Activated CD8-positive, alpha-beta T cell treated with anti-CD3 and anti-CD28 coated beads, Interleukin-2, amount 10 ng/mL, durations not matched to agents 7 days and 5 days (primary cell): ENCODE data around the gene NRGN. TPM values are rescaled to one million over a fixed set of nuclear protein-coding genes. Genes with fewer than 3 reads are reported as not detected.
A peak's percentile ranks its signal among the peaks of the same experiment; 100 is the strongest.
"Not testable (repeated sequence)": the region's sequence is repeated elsewhere in the genome, so short reads cannot be mapped to it uniquely, and the experiment has no call there.

Source experiments
- ATAC-seq: fragments of 150-1000 bp; cut with Tn5 transposase; one replicate; pipeline ENCODE4 v1.10.0; 2021; ENCODE audit warnings: moderate library complexity
- CTCF ChIA-PET: fragments of 350-600 bp; sonication (Branson Sonifier 250); formaldehyde crosslinking; loops from one replicate; lab custom pipeline; 2021; ENCODE audit warnings: antibody characterized with exemption; lab: Charles Lee
- POLR2A ChIA-PET: fragments of 350-600 bp; sonication (Branson Sonifier 250); formaldehyde crosslinking; loops from one replicate; lab custom pipeline; 2021; ENCODE audit warnings: antibody characterized with exemption; lab: Charles Lee
- DNase-seq: peaks from one replicate; pipeline ENCODE4 v3.0.0-alpha.2; 2020
- H3K27ac Mint-ChIP-seq: one replicate; pipeline ENCODE4 v1.8.0; 2021; ENCODE audit warnings: mild to moderate bottlenecking, mixed read lengths
- H3K27me3 Mint-ChIP-seq: one replicate; pipeline ENCODE4 v1.8.0; 2021; ENCODE audit warnings: low read depth, mixed read lengths
- H3K36me3 Mint-ChIP-seq: one replicate; pipeline ENCODE4 v1.8.0; 2021; ENCODE audit warnings: low read depth, mixed read lengths
- H3K4me1 Mint-ChIP-seq: one replicate; pipeline ENCODE4 v1.8.0; 2021; ENCODE audit warnings: low read depth, mixed read lengths
- H3K4me3 Mint-ChIP-seq: one replicate; pipeline ENCODE4 v1.8.0; 2021; ENCODE audit warnings: mild to moderate bottlenecking, mixed read lengths
- H3K9me3 Mint-ChIP-seq: one replicate; pipeline ENCODE4 v1.8.0; 2022; ENCODE audit warnings: mixed read lengths; ENCODE audit not compliant: insufficient read depth
- total RNA-seq, 2 experiments: library from RNA; stranded (reverse); gene quantifications; one replicate each; pipeline ENCODE4 v1.2.3, GENCODE V29; 2021

NRGN gene
- total RNA-seq, 2 experiments from 2014 or later, result 5.7 to 6.1 TPM

DNA sequence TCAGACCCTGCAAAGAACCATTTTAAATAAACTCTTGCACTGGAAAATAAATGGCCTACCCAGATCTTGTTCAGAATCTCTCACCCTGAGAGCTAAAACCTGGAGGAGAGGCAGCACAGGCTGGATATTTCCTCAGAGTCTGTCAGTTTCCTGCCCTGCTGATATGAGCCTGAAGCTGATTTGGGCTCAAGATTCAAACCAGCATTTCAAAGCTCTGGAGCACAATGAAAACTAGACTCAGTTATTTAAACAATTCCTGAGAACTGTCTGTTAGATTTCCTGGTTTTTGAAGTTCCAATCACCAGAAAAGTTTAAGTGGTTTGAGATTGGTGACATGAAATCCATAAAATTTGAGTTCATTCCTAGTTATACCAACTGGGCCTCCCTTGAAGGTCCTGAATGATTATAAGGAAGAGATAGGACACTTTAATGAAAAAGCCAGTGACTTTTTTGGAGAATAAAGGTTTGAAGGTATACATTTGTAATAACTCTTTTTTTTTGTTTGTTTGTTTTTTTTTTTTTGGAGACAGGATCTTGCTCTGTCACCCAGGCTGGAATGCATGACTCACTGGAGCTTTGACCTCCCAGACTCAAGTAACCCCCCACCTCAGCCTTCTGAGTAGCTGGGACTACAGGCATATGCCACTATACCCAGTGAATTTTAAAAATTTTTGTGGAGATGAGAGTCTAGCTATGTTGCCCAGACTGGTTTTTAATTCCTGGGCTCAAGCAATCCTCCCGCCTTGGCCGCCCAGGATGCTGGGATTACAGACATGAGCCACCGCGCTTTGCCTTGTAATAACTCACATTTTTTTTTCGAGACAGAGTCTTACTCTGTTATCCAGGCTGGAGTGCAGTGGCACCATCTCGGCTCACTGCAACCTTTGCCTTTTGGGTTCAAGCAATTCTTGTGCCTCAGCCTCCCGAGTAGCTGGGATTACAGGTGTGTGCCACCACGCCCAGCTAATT is 30.3 kb downstream of the NRGN start:
- peaks cover 8% of the 10 kb centered on the region for H3K36me3 Mint-ChIP-seq
- DNase-seq (no peak), ATAC-seq (no peak)
- no peak overlapping the region for H3K27ac Mint-ChIP-seq
- no peaks in the 10 kb centered on the region for H3K9me3 Mint-ChIP-seq
- H3K4me1 Mint-ChIP-seq, result no peaks in the 10 kb centered on the region
- ChIA-PET POLR2A (interaction anchor here (0.9 kb wide), 1 partner anchor 96 kb away, joined by 3 read pairs; the partner anchor contains the start of genes SIAE and SPA17), CTCF (interaction anchor here (1.1 to 4.7 kb wide), 7 partner anchors 10 to 101 kb away, joined by 3 to 18 read pairs (median 3); no protein-coding TSS in a partner anchor)
- H3K27me3 Mint-ChIP-seq, result no peaks in the 10 kb centered on the region
- H3K4me3 Mint-ChIP-seq, result no peak overlapping the region

- H3K4me1 Mint-ChIP-seq, H3K27me3 Mint-ChIP-seq, H3K27ac Mint-ChIP-seq, ATAC-seq, H3K36me3 Mint-ChIP-seq, DNase-seq, H3K9me3 Mint-ChIP-seq, POLR2A ChIA-PET, H3K4me3 Mint-ChIP-seq: not testable (repeated sequence)
- CTCF ChIA-PET, result interaction anchor here (1.5 to 4.7 kb wide), 2 partner anchors 23 to 66 kb away, joined by 3 to 18 read pairs; no protein-coding TSS in a partner anchor
Measured at GRCh38 chr11:124770959-124771358, 31.2 kb downstream of the NRGN start.

- no peaks in the 10 kb centered on the region for H3K9me3 Mint-ChIP-seq
- peaks cover 23% of the 10 kb centered on the region for H3K4me1 Mint-ChIP-seq
- H3K27ac Mint-ChIP-seq, result no peak overlapping the region
- CTCF ChIA-PET, result interaction anchor here (0.9 to 4.1 kb wide), 3 partner anchors 13 to 20 kb away, joined by 3 to 25 read pairs (median 3); no protein-coding TSS in a partner anchor
- H3K4me3 Mint-ChIP-seq, result no peak overlapping the region
- no peak for DNase-seq
- POLR2A ChIA-PET, result interaction anchor here (0.5 kb wide), 1 partner anchor 101 kb away, joined by 3 read pairs; no protein-coding TSS in a partner anchor
- H3K36me3 Mint-ChIP-seq, result peaks cover 14% of the 10 kb centered on the region
- H3K27me3 Mint-ChIP-seq, result no peaks in the 10 kb centered on the region
- ATAC-seq, result peak; percentile 49
Measured at GRCh38 chr11:124776865-124777645, 37.3 kb downstream of the NRGN start.

DNA sequence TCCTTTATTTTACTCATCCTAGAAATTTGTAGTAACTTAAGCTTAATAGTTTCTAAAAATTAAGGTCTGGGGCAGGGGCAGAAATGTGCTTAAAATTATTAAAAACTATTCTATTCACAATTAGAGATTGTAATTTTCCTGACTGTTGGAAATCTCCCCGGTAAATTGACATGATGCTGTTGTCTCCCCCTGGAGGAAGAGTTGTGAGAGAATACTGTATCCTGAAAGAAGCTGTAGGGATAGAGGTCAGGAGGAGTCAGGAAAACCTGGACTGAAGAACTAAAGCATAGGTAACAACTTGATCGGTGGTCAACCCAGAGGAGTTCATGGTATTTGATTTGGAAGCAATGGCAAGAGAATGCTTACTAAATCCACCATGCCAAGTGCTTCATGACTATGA is 38.5 kb downstream of the NRGN start:
- no peaks in the 10 kb centered on the region for H3K9me3 Mint-ChIP-seq
- peaks cover 14% of the 10 kb centered on the region for H3K36me3 Mint-ChIP-seq
- H3K4me1 Mint-ChIP-seq, result peaks cover 23% of the 10 kb centered on the region
- ATAC-seq (no peak), DNase-seq (no peak)
- H3K27me3 Mint-ChIP-seq, result no peaks in the 10 kb centered on the region
- H3K27ac Mint-ChIP-seq, result no peak overlapping the region
- CTCF ChIA-PET, result interaction anchor here (0.9 to 4.1 kb wide), 5 partner anchors 15 to 32 kb away, joined by 3 to 25 read pairs (median 3); no protein-coding TSS in a partner anchor
- no peak overlapping the region for H3K4me3 Mint-ChIP-seq
- POLR2A ChIA-PET, result no interaction called here

DNA sequence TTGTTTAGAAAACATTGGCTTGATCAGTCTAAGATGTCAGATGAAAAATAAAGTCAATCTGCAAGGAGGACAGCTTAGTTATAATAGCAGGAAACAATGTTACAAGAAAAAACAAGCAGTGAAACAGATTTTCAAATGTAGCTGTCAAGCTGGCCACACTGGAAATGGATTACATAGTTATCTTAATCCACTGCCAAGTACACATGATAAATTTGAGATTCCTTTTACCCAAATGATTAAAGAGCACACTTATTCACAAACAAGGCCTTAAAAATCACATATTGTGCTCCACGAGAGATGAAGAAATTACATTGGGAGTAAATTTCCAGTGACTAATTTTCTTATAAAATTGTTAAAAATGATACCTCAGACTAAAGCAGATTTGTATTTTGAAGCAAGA is 39.8 kb downstream of the NRGN start:
- peaks cover 14% of the 10 kb centered on the region for H3K36me3 Mint-ChIP-seq
- no peak for DNase-seq
- CTCF ChIA-PET, result interaction anchor here (1.1 to 4.1 kb wide), 7 partner anchors 14 to 125 kb away, joined by 3 to 25 read pairs (median 4); partner anchors contain the start of gene MSANTD2
- peaks cover 23% of the 10 kb centered on the region for H3K4me1 Mint-ChIP-seq
- H3K27ac Mint-ChIP-seq, result no peak overlapping the region
- no peaks in the 10 kb centered on the region for H3K27me3 Mint-ChIP-seq
- H3K4me3 Mint-ChIP-seq, result no peak overlapping the region
- ATAC-seq, result no peak
- H3K9me3 Mint-ChIP-seq, result no peaks in the 10 kb centered on the region
- POLR2A ChIA-PET, result interaction anchor here (0.6 kb wide), 1 partner anchor 1496 kb away, joined by 7 read pairs; no protein-coding TSS in a partner anchor

DNA sequence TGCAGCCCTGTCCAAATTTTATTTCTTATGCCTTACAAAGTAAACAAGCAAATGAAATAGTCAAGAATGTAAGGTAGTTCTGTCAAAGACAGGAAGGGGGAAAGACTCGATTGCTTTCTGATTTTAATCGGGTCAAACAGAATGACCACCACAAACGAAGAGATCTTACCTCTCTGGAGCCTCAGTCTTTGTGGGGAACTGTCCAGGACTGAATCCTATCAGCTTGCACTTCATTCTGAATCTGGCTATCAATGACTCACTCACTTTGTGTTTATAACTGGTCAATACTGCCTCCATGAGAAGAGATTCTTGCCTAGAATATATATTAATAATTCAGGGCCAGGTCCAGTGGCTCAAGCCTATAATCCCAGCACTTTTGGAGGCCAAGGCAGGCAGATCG is 43.3 kb downstream of the NRGN start:
- Mint-ChIP-seq H3K27ac (no peak overlapping the region), H3K36me3 (peaks cover 5% of the 10 kb centered on the region), H3K9me3 (no peaks in the 10 kb centered on the region), H3K27me3 (no peaks in the 10 kb centered on the region), H3K4me3 (no peak overlapping the region), H3K4me1 (peaks cover 8% of the 10 kb centered on the region)
- DNase-seq, result no peak
- ChIA-PET CTCF (interaction anchor here (1.0 to 3.7 kb wide), 2 partner anchors 10 to 19 kb away, joined by 3 to 18 read pairs; no protein-coding TSS in a partner anchor), POLR2A (no interaction called here)
- ATAC-seq, result no peak

GRCh38 chr11:124784051-124784450 is 44.3 kb downstream of the NRGN start:
- no peak overlapping the region for H3K4me3 Mint-ChIP-seq
- no peaks in the 10 kb centered on the region for H3K27me3 Mint-ChIP-seq
- no peak overlapping the region for H3K27ac Mint-ChIP-seq
- no peaks in the 10 kb centered on the region for H3K36me3 Mint-ChIP-seq
- H3K4me1 Mint-ChIP-seq, result no peaks in the 10 kb centered on the region
- CTCF ChIA-PET, result interaction anchor here (3.7 kb wide), 1 partner anchor 9 kb away, joined by 18 read pairs; no protein-coding TSS in a partner anchor
- no peaks in the 10 kb centered on the region for H3K9me3 Mint-ChIP-seq
- DNase-seq (no peak), ATAC-seq (no peak)
- POLR2A ChIA-PET, result no interaction called here

- H3K4me1 Mint-ChIP-seq, result peaks cover 25% of the 10 kb centered on the region
- ChIA-PET POLR2A (no interaction called here), CTCF (interaction anchor here (1.0 to 3.6 kb wide), 2 partner anchors 25 to 119 kb away, joined by 3 to 17 read pairs; no protein-coding TSS in a partner anchor)
Measured at GRCh38 chr11:124788521-124788920, 48.8 kb downstream of the NRGN start.

GRCh38 chr11:124791626-124792341 is 52.0 kb downstream of the NRGN start:
- no peak for DNase-seq
- peak; percentile 30 for ATAC-seq
- Mint-ChIP-seq H3K36me3 (no peaks in the 10 kb centered on the region), H3K27me3 (no peaks in the 10 kb centered on the region), H3K4me1 (peaks cover 25% of the 10 kb centered on the region), H3K4me3 (no peak overlapping the region), H3K9me3 (no peaks in the 10 kb centered on the region), H3K27ac (no peak overlapping the region)
- CTCF ChIA-PET, result interaction anchor here (0.9 to 3.6 kb wide), 8 partner anchors 9 to 45 kb away, joined by 3 to 22 read pairs (median 18); no protein-coding TSS in a partner anchor
- POLR2A ChIA-PET, result interaction anchor here (1.2 kb wide), 1 partner anchor 8 kb away, joined by 3 read pairs; the partner anchor contains the start of gene MSANTD2

More at GRCh38 chr11:124788521-124788920, 48.8 kb downstream of the NRGN start:
- no peak overlapping the region for H3K27ac Mint-ChIP-seq
- H3K4me3 Mint-ChIP-seq, result no peak overlapping the region
- no peak for DNase-seq
- H3K36me3 Mint-ChIP-seq, result no peaks in the 10 kb centered on the region
- H3K27me3 Mint-ChIP-seq, result no peaks in the 10 kb centered on the region
- ATAC-seq, result no peak
- no peaks in the 10 kb centered on the region for H3K9me3 Mint-ChIP-seq

DNA sequence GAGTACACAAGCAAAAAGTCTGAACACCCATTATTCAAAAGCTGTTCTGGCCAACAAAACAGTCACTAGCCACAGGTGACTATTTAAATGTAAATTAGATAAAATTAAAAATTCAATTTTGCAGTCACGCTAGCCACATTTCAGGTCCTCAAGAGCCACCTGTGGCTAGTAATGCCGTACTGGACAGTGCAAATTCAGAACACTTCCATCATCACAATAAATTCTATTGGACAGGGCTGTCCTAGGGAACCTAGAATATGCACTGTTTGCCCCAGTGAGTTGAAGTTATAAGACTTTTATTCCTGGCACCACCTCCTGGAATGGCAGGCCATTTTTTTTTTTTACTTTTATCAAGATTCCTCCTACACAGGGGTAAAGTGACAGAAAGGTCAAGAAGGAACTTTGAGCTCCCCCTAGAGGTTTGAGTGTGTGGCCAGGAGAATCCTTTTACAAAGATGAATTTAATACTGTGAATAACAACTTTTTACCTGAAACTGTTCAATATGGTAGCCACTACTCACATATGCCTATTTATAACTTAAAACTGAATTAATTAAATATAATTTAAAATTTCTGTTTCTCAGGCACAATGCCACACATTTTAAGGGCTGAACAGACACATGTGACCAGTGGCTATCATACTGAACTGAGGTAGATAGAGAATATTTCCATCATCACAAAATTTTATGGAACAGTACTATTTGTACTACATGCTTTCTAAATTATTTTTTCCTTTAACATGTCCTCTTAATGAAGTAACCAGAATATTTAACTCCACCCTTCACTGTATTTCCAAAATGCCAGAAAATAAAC is 53.9 kb downstream of the NRGN start:
- no peaks in the 10 kb centered on the region for H3K27me3 Mint-ChIP-seq
- DNase-seq, result peak; percentile 44
- peak; percentile 64 for ATAC-seq
- no peaks in the 10 kb centered on the region for H3K9me3 Mint-ChIP-seq
- H3K27ac Mint-ChIP-seq, result no peak overlapping the region
- H3K36me3 Mint-ChIP-seq, result peaks cover 4% of the 10 kb centered on the region
- ChIA-PET POLR2A (no interaction called here), CTCF (interaction anchor here (0.5 to 3.4 kb wide), 33 partner anchors 9 to 171 kb away, joined by 3 to 31 read pairs (median 4); partner anchors contain the start of genes SIAE, SPA17 and TBRG1)
- peaks cover 34% of the 10 kb centered on the region for H3K4me1 Mint-ChIP-seq
- H3K4me3 Mint-ChIP-seq, result no peak overlapping the region
